Cerebellar nuclear complex (tissue), 1 donor: ENCODE results near the gene AASDH.

Experiments
- DNase-seq, 2 experiments: peaks; one replicate each; lab custom pipeline; 2025; lab: John Stamatoyannopoulos, UW

AASDH gene

DNA sequence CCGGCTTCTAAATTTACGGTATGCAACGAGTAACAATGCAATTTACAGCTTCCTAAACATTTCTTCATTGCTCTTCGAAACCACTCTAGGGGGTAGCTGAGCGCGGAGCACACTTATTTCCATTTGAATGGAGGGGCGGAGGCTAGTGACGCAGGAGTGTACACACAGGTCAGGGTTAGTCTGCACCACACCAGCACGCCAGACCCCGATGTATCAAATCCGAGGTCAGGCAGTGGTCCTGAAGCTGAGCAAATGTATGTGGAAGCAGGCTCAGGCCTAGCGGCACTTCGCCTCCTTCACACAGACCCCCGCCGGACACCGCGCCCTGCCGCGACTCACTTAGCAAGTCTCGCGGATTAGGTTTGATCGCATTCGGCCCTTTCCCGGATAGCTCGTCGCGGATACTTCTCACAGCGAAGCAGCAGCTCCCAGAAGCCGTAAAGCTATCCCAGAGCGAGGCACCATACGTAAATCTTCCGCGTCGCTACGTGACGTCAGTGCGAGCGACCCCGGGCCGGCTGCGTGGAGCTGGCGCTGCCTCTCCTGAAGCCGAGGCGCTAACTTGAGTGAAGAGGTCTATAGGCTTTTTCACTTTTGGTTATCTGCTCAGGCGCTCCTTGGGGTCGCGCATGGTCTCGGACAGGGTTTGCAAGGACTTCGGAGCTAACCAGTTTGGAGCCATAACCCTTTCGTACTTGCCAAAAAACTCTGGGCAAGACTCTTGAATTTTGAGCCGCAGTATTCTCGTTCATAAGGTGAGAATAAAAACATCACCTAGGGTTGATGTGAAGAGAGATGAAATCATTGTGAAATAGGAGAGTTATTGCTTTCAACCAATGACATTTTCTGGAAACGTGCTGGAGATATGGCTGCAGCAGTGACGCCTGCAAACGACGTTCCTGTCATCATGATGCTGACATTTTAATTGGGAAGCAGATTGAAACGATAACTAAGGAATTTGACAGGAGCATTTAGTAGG is at the start of gene AASDH:
Gene AASDH, minus strand, starts transcription at position 469 of the 979 bp plus-strand sequence. CDS start 3,192 bp downstream, outside the sequence.
- DNase-seq = peak; percentile 58 to 87

DNA sequence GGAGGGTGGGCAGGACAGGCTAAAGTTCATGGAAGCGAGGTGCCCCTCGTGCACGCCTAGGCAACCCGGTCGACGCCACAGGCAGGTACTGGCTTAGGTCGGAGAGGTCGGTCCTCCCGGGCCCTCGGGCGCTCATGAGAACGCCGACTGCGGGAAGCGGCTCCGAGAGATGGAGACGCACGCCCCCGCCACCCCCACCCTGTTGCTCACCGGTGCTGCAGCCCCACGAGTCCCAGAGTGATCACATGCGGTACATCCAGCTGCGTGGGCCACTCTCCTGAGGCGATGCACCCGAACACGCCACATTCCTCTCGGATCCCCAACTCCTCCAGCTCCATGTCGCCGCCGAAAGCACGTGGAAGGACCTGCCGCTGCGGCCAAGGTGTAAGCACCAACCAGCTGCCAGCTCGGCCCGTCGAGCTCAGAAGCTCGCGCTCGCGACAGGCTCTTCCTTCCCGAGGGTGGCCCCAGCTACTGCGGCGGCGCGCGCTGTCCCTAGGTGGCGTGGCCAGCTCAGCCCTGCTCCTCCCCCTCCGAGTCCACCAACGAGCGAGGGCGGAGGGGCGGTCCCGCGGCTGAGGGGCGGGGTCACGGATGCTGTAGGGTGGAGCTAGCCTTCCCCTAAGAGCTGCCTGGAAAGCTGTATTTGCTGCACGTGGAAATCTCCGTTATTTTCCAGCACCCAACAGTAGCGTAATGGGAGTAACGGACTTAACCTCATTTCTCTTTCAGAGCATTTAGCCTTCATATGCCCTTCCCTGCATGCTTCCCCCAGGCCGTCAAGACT is 48.0 kb upstream of the AASDH start, which contains the start of gene PPAT:
Gene PPAT, minus strand, starts transcription at position 476 of the 787 bp plus-strand sequence. Its CDS starts 138 bp downstream, at position 338.
- peak; percentile 92 to 93 for DNase-seq

DNA sequence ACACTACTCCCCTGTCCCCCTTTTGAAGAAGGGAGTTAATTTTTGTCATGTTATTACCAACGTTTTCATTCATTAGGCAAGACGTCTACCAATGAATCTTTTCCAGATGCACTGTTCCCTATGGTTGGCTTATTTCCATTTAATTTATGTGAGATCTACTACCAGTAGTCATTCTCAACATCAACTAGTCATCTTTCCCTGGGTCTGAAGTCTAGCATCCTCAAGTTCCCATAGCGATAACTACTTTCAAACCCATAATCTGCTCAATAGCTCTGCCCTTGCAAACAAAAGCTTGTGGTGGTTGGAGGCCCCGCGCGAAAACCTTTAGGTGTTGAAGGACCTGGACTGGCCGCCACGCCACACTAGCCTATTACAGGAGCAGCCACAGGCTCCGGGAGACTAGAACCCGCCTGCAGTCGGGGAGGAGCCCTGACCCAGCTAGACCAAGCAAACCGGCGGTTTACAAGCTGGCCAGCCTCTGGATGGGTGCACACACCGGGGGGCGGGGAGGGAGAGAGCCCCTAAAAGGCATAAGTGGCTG is 47.4 kb upstream of the AASDH start:
- no peak for DNase-seq

DNA sequence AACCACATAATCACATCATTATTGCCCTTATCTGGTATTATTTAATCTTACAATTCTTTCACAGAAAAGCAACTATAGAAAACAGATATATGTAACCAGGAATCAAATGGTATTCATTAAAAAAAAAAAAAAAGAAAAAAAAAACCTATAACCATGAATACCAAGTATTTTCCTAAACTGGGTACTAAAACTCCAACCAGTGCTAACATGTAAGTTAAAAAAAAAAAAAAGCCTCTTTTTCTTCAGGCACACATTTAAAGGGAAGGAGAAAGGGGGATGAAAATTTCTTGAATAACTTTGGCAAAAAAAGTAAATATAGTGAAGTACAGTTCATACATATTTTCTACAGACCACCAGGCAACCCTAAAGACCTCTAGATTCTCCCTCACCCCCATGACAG is 46.0 kb upstream of the AASDH start:
- DNase-seq = no peak

GRCh38 chr4:56430203-56430602 is 42.9 kb upstream of the AASDH start:
- no peak for DNase-seq

DNA sequence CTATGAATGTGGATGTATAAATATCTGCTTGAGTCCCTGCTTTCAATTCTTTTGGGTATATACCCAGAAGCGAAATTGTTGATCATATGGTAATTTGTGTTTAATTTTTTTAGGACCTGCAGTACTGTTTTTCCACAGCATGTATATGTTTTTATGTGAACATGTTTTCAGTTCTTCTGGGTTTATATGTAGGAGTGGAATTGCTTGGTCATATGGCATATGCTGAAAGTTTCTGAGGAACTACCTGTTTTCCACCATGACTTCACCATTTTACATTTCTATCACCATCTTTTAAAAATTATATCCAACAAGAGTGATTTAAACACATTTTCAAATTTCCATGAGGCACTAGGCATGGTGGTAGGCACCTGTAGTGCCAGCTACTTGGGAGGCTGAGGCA is 39.9 kb upstream of the AASDH start:
- DNase-seq = no peak

DNA sequence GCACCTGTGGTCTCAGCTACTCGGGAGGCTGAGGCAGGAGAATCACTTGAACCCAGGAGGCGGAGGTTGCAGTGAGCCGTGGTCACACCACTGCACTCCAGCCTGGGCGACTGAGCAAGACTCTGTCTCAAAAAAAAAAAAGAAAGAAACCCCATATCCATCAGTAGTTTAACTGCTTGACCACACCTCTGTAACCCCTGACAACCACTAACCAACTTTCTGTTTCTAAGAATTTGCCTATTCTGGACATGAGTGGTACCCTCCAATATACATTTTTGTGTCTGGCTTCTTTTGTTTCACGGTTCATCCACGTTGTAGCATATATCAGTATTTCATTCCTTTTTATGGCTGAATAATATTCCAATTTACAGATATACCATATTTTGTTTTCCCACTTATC is 39.0 kb upstream of the AASDH start:
- DNase-seq = no peak

DNA sequence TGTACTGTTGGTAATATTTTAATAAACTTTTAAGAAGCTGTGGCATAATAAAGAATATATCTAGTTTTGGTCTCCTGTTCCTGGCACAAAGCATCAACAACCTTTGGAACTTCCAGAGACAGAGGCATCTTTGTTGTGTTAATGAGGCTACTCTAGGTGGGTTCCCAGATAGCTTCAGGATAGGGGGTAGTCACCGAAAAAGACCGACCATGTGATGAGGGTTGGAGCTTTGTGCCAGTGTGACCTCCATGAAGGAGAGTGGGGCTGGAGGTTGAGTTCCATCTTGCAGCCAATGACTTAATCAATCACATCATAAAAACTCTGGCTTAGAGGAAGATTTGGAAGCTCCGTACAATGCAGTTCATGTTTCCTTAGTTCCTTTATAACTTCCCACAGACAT is 38.2 kb upstream of the AASDH start:
- no peak for DNase-seq

- no peak for DNase-seq
Measured at GRCh38 chr4:56424697-56425514, 37.6 kb upstream of the AASDH start.

DNA sequence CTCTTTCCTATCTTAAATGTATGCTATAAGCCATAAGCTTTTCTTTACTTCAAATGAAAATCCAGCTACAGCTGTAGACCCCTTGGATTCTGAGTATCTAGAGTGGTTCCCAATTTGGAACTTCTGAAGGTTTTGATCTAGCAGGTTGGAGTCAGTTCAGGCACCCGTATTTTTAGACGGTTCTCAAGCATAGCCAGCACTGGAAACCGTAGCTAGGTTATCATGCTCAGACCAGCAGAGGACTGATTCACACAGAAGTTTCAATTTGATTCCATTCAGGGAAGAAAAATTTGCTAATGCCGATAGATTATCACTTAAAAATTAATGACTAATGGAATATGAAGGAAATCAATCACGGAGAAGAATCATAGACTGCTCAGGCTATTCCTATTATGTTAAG is 36.9 kb upstream of the AASDH start:
- DNase-seq = no peak

GRCh38 chr4:56417396-56417795 is 30.1 kb upstream of the AASDH start:
- no peak for DNase-seq

GRCh38 chr4:56416349-56416748 is 29.1 kb upstream of the AASDH start:
- DNase-seq = no peak

DNA sequence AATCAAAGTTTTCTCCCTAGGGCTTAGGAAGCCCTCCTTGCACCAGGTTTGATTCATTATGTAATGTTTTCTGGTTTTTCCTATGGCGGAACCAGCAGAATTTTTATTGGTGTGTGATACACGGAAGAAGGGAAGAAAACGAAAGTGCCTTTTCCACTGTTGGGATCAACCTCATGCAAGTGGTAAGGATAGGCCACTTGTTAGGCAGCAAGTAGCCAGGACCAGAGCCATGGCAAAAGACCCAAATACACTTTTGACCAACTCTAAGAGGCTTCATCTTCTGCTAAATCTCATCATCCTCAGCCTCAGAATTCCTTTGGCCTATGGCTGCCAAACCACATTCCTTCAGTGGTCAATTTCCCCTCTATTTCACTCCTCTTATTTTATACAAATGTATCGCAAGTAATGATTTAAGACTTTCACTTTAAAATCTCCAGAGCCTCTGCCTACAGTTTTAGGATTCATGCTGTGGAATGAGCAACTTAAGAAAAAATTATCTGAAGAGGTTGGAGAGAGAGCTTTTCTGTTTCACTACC is 26.9 kb upstream of the AASDH start:
- no peak for DNase-seq

- DNase-seq = peak; percentile 60 to 89
Measured at GRCh38 chr4:56410247-56411062, 23.2 kb upstream of the AASDH start.

DNA sequence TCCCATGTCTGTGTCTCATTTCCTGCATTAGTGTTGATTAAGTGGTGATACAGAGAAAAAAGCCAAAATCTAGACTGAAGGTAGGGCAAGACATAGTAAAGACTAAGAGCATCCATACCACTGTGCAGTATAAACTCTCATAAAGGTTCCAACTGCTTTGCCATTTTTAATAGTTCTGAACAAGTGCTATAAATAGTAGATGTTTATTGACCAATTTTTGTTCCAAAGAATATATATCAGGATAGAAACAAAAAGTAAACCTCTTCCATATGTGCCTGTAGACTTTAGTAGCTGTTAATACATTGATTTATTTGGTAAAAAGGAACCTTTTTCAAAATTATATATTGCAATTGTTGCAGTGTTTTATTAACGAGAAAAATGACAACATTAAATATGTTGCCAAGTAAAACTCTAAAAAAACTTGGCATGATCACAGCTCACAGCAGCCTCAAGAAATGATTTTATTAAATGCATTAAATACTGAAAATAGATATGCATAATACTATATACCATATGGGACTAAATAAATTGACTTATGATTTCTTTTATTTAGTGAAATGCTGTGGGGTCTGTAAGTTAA is 22.3 kb upstream of the AASDH start:
- no peak for DNase-seq

GRCh38 chr4:56408978-56409377 is 21.7 kb upstream of the AASDH start:
- DNase-seq = no peak

GRCh38 chr4:56406151-56406550 is 18.9 kb upstream of the AASDH start:
- DNase-seq = no peak

- no peak for DNase-seq
Measured at GRCh38 chr4:56405016-56405415, 17.7 kb upstream of the AASDH start.

GRCh38 chr4:56400560-56400959 is 13.3 kb upstream of the AASDH start:
- no peak for DNase-seq

DNA sequence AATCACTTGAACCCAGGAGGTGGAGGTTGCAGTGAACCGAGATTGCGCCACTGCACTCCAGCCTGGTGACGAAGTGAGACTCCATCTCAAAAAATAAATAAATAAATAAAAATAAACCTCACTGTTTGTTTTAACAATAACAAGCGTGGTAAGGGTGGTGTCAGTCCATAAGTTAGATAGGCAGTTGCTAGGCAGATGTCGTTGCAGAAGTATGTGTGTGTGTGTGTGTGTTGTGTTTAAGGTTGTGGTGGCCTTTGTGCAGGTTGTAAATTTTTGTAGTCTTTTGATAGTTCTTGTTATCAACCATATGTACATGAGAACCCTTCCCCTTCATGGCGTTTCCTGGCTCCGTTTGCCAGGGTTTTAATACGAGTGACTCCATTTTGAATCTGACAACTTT is 4.0 kb upstream of the AASDH start:
- no peak for DNase-seq
